ENCODE results near the gene SNCAIP. TPM values are rescaled to one million over a fixed set of nuclear protein-coding genes. Genes with fewer than 3 reads are reported as not detected.
"Not testable (repeated sequence)": the region's sequence is repeated elsewhere in the genome, so short reads cannot be mapped to it uniquely, and the experiment has no call there.

SNCAIP gene
- total and polyA plus RNA-seq, 2 of the 4 experiments (the other 2 are of a cell fraction) = 15.3 to 19.0 TPM

- Histone ChIP-seq H3K4me1 (ENCODE audit: control insufficient read depth, insufficient read depth, low read length) (peaks cover 4% of the 10 kb centered on the region; the same call in 1 of the 2 replicates), H4K5ac (ENCODE audit: low read depth, low read length) (no peak overlapping the region; the same call in 1 of the 2 replicates), H3K56ac (ENCODE audit: extremely low read depth, insufficient read depth, low read length) (no peak overlapping the region), H3K9ac (ENCODE audit: low read depth, low read length) (no peak overlapping the region), H3K4ac (ENCODE audit: low read depth, low read length) (no peak overlapping the region), H2AK5ac (ENCODE audit: low read depth, low read length) (no peak overlapping the region), H3K36me3 (ENCODE audit: control insufficient read depth, insufficient read depth, low read length) (no peaks in the 10 kb centered on the region; the same call in 1 of the 2 replicates), H4K91ac (ENCODE audit: insufficient read depth, low read depth, low read length) (no peak overlapping the region), H3K79me1 (ENCODE audit: low read depth in 1 of 2, low read length in 2 of 2) (peaks cover 6 to 17% of the 10 kb centered on the region in 2 experiments; a peak in 3 of 4 replicates), H3K9me3 (ENCODE audit: control insufficient read depth, insufficient read depth, low read length) (no peaks in the 10 kb centered on the region), H4K8ac (ENCODE audit: low read depth in 2 of 2, low read length in 2 of 2) (no peak overlapping the region), H4K20me1 (ENCODE audit: insufficient read depth, low read length) (no peaks in the 10 kb centered on the region), H2BK5ac (ENCODE audit: low read depth, low read length, poor library complexity, severe bottlenecking) (no peak overlapping the region), H2AK9ac (replicated peaks; ENCODE audit: low read depth, low read length, poor library complexity) (no peak overlapping the region), H2BK20ac (ENCODE audit: low read depth, low read length) (no peak overlapping the region), H2BK15ac (ENCODE audit: low read depth, low read length) (no peak overlapping the region), H3K4me2 (ENCODE audit: low read depth, low read length) (no peak overlapping the region), H2AFZ (replicated peaks; ENCODE audit: low read length, poor library complexity) (no peak overlapping the region), H3K4me3 (ENCODE audit: insufficient read depth, low read depth, low read length) (no peak overlapping the region), H3K18ac (ENCODE audit: low read depth, low read length) (peak overlapping the region; percentile 5; the same call in 1 of the 2 replicates), H2BK120ac (ENCODE audit: low read depth, low read length) (peak overlapping the region; percentile 43; the same call in 1 of the 2 replicates), H3K27ac (ENCODE audit: insufficient read depth, low read length) (no peak overlapping the region; the same call in 1 of the 2 replicates), H3K14ac (replicated peaks; ENCODE audit: low read depth, low read length) (no peak overlapping the region), H3K23ac (ENCODE audit: low read depth, low read length) (no peak overlapping the region), H3K9me1 (ENCODE audit: insufficient read depth, low read length) (peaks cover 3% of the 10 kb centered on the region; the same call in 1 of the 2 replicates), H3K27me3 (ENCODE audit: control insufficient read depth, insufficient read depth, low read length) (no peaks in the 10 kb centered on the region)
- no peak for TF ChIP-seq RAD21 (IDR thresholded peaks at IDR 0.05; ENCODE audit: low read length)
- no peak for TF ChIP-seq RCOR1 (IDR thresholded peaks at IDR 0.05; ENCODE audit: insufficient replicate concordance, low read length)
- peak; percentile 92 for TF ChIP-seq CEBPB (IDR thresholded peaks at IDR 0.05; ENCODE audit: low read depth, low read length)
- ATAC-seq (ENCODE audit: low read depth) (no peak), DNase-seq (peak; percentile 75)
- dilution Hi-C loops (cut with HindIII; ENCODE audit: low sequenced_read_pairs, unreplicated experiment) = no loop called here
- ChIA-PET CTCF (interaction anchor here (1.0 kb wide), 1 partner anchor 9 kb away, joined by 3 read pairs; no protein-coding TSS in a partner anchor), POLR2A (ENCODE audit: unreplicated experiment) (no interaction called here)
- in situ Hi-C loops (cut with MboI; ENCODE audit: low sequenced_read_pairs) = no loop called here
- no TSS peak for BruUV-seq (replicated peaks)
- intact Hi-C loops (cut with micrococcal nuclease) = no loop called here
These were observed 40.3 kb downstream of the SNCAIP start for GRCh38 chr5:122352331-122352730.

- POLR2A ChIA-PET (ENCODE audit: unreplicated experiment); H3K36me3 ChIP-seq (ENCODE audit: control insufficient read depth, insufficient read depth, low read length); DNase-seq; H2AK9ac ChIP-seq (replicated peaks; ENCODE audit: low read depth, low read length, poor library complexity); H3K14ac ChIP-seq (replicated peaks; ENCODE audit: low read depth, low read length); dilution Hi-C loops (cut with HindIII; ENCODE audit: low sequenced_read_pairs, unreplicated experiment); H3K23ac ChIP-seq (ENCODE audit: low read depth, low read length); H3K27ac ChIP-seq (ENCODE audit: insufficient read depth, low read length); H4K8ac ChIP-seq (ENCODE audit: low read depth in 2 of 2, low read length in 2 of 2); in situ Hi-C loops (cut with MboI; ENCODE audit: low sequenced_read_pairs); ATAC-seq (ENCODE audit: low read depth); H4K5ac ChIP-seq (ENCODE audit: low read depth, low read length); H3K27me3 ChIP-seq (ENCODE audit: control insufficient read depth, insufficient read depth, low read length); H2BK120ac ChIP-seq (ENCODE audit: low read depth, low read length); H2AFZ ChIP-seq (replicated peaks; ENCODE audit: low read length, poor library complexity); H3K56ac ChIP-seq (ENCODE audit: extremely low read depth, insufficient read depth, low read length); H3K18ac ChIP-seq (ENCODE audit: low read depth, low read length); H3K9ac ChIP-seq (ENCODE audit: low read depth, low read length); H3K4me2 ChIP-seq (ENCODE audit: low read depth, low read length); BruUV-seq (replicated peaks); intact Hi-C loops (cut with micrococcal nuclease); H2AK5ac ChIP-seq (ENCODE audit: low read depth, low read length); H3K4ac ChIP-seq (ENCODE audit: low read depth, low read length); H2BK5ac ChIP-seq (ENCODE audit: low read depth, low read length, poor library complexity, severe bottlenecking); H3K9me3 ChIP-seq (ENCODE audit: control insufficient read depth, insufficient read depth, low read length); H2BK20ac ChIP-seq (ENCODE audit: low read depth, low read length); H2BK15ac ChIP-seq (ENCODE audit: low read depth, low read length); H3K4me3 ChIP-seq (ENCODE audit: insufficient read depth, low read depth, low read length); H3K4me1 ChIP-seq (ENCODE audit: control insufficient read depth, insufficient read depth, low read length); H4K91ac ChIP-seq (ENCODE audit: insufficient read depth, low read depth, low read length); H4K20me1 ChIP-seq (ENCODE audit: insufficient read depth, low read length); H3K9me1 ChIP-seq (ENCODE audit: insufficient read depth, low read length); CTCF ChIA-PET: not testable (repeated sequence)
- WGBS, 2 experiments (ENCODE audit: extremely low coverage in 2 of 2, insufficient read length in 1 of 2) = 100% methylated on average over 1 of the region's 3 CpGs; no CpG with 5 or more reads in 1 of the 2 experiments
- peaks cover 7 to 18% of the 10 kb centered on the region in 2 experiments; a peak in 3 of 4 replicates for H3K79me1 ChIP-seq (ENCODE audit: low read depth in 1 of 2, low read length in 2 of 2)
These were observed 41.3 kb downstream of the SNCAIP start for GRCh38 chr5:122353361-122353760.

All from IMR-90 (cell line).